Activated T-cell treated with anti-CD3 and anti-CD28 coated beads, Interleukin-2, amount 50 U/mL, for 72 hours (primary cell): ENCODE results near the gene NCR3LG1. TPM values are rescaled to one million over a fixed set of nuclear protein-coding genes. Genes with fewer than 3 reads are reported as not detected.

Source experiments
- ATAC-seq, 2 donors: fragments of 150-1000 bp; cut with Tn5 transposase; replicated peaks in 1 of 2; 2 replicates each; pipeline ENCODE4 v1.10.0; 2021; ENCODE audit warnings: moderate library complexity in 2 of 2, mild to moderate bottlenecking in 1 of 2
- DNase-seq, 2 donors: peaks; one replicate each; pipeline ENCODE4 v3.0.0; 2021 to 2022; ENCODE audit warnings: mixed read lengths in 1 of 2
- H3K27ac Mint-ChIP-seq: one replicate; pipeline ENCODE4 v1.8.0; 2022; ENCODE audit warnings: mild to moderate bottlenecking, moderate library complexity, mixed read lengths
- H3K27me3 Mint-ChIP-seq: one replicate; pipeline ENCODE4 v1.8.0; 2022; ENCODE audit warnings: low read depth, mixed read lengths
- H3K36me3 Mint-ChIP-seq, 2 donors: one replicate each; pipeline ENCODE4 v1.8.0; 2022; ENCODE audit warnings: mixed read lengths in 2 of 2, mild to moderate bottlenecking in 1 of 2; ENCODE audit not compliant: insufficient read depth in 2 of 2
- H3K4me1 Mint-ChIP-seq: one replicate; pipeline ENCODE4 v1.8.0; 2022; ENCODE audit warnings: low read depth, mixed read lengths
- H3K4me3 Mint-ChIP-seq, 2 donors: one replicate each; pipeline ENCODE4 v1.8.0; 2022; ENCODE audit warnings: mild to moderate bottlenecking in 2 of 2, mixed read lengths in 2 of 2, moderate library complexity in 2 of 2
- H3K9me3 Mint-ChIP-seq, 2 donors: one replicate each; pipeline ENCODE4 v1.8.0; 2022; ENCODE audit warnings: mixed read lengths in 2 of 2
- total RNA-seq, 2 donors: library from RNA; stranded (reverse); gene quantifications; one replicate each; pipeline ENCODE4 v1.2.3, GENCODE V29; 2022

The NCR3LG1 gene
- total RNA-seq, 2 donors from 2014 or later: 1.3 to 1.5 TPM

DNA sequence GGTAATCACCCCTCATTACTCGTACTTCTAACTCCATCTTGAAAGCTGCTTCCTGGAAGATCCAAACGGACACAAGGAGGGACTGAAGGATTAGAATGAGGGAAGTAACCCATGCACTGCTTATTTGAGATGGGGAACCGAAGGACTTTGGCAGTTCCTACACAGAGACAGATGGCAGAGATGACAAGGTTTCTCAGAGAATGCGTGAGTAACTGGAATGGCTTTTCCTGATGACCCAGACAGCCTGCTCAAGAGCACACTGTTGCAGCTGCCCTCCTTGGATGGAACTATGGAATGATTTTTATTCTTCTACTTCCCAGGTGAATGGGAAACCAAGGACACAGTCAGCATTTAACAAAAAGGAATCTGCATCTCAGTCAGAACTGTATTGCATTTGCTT, 29.6 kb downstream of the NCR3LG1 start:
- Mint-ChIP-seq H3K27me3 (no peaks in the 10 kb centered on the region), H3K27ac (no peak overlapping the region), H3K4me3 (no peak overlapping the region), H3K9me3 (no peaks in the 10 kb centered on the region), H3K36me3 (peaks cover 0 to 2% of the 10 kb centered on the region in 2 donors), H3K4me1 (no peaks in the 10 kb centered on the region)
- ATAC-seq (no peak), DNase-seq (no peak)

DNA sequence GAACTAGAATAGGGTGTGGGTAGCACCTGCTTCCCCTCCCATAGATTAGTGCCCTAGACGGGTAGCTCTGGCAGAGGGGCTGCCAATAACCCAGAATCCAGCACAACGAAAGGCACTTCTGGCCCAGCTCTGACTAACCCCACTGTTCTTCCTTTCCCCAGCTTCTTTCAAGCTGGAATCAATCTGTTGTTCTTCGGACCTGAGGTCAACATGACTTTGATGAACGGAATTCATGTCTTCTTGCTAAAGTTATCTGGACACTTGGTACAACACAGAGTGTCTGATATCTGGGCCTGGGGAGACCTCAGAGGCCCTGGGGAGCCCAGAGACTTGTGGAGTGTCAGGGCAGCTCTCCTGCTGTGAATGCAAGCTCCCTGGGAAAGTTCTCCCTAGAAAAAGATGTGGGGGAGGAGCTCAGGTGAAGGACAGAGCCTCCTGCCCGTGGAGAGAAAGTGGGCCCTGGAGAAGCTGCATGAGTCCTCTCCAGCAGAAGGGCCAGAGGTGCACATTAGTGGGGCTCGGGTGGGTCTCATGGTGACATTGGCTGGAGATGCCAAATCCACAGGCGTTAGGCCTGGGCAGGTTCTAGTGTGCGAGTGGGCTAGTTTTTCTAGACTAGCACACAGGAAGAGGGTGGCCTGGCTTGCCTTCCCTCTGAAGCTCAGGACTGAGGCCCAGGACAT, 30.6 kb downstream of the NCR3LG1 start:
- Mint-ChIP-seq H3K9me3 (no peaks in the 10 kb centered on the region), H3K27ac (no peak overlapping the region), H3K27me3 (peaks cover 2% of the 10 kb centered on the region), H3K4me3 (no peak overlapping the region), H3K36me3 (peaks cover 0 to 2% of the 10 kb centered on the region in 2 donors), H3K4me1 (no peaks in the 10 kb centered on the region)
- DNase-seq (no peak), ATAC-seq (no peak)

DNA sequence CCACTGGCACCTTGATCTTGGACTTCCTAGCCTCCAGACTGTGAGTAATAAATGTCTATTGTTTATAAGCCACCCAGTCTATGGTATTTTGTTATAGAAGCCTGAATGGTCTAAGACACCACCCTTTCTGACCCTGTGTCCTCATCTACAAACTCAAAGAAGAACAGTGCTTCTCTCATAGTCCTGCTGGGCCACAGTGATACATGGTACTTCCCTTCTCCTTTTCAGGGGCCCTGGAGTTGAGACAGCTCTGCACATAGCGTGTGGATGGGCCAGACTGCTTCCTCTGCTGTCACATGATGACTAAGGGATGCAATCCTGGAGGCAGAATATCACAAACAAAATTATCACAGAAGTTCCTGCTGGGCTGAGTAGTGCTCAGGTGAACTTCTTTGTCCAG, 31.9 kb downstream of the NCR3LG1 start:
- no peak for ATAC-seq
- H3K27ac Mint-ChIP-seq: no peak overlapping the region
- H3K4me1 Mint-ChIP-seq: no peaks in the 10 kb centered on the region
- H3K4me3 Mint-ChIP-seq: no peak overlapping the region
- no peak for DNase-seq
- no peaks in the 10 kb centered on the region for H3K9me3 Mint-ChIP-seq
- peaks cover 9% of the 10 kb centered on the region for H3K27me3 Mint-ChIP-seq
- H3K36me3 Mint-ChIP-seq: peaks cover 0 to under 1% of the 10 kb centered on the region in 2 donors

DNA sequence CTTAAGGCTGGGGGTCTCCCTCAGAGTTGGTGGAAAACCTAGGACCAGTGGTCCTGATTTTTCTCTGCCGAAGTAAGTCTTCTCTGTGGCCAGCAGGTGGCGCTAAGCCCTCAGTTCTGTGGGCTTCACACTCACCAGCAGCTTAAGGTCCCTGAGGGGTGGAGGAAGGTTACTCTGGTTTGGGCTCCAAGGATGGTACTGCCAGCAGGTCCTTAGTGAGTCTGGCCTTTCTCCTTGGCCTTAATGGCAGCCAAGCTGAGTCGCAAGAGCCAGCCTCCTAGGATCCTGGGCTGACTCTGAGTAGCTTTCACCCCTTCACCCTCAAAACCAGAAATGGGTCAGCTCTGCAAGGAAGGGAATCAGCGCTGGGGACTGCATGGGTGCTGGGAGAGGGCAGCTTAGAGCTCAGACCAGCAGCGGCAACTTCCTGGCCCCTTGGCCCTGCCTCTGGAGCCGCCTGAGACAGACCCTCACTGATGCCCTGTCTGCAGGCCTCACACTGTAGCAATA, 32.5 kb downstream of the NCR3LG1 start:
- Mint-ChIP-seq H3K4me1 (no peaks in the 10 kb centered on the region), H3K36me3 (no peaks in the 10 kb centered on the region), H3K27me3 (peaks cover 9% of the 10 kb centered on the region), H3K9me3 (no peaks in the 10 kb centered on the region), H3K27ac (no peak overlapping the region), H3K4me3 (no peak overlapping the region)
- DNase-seq (peak; percentile 74 to 79), ATAC-seq (peak; percentile 53 to 60)

DNA sequence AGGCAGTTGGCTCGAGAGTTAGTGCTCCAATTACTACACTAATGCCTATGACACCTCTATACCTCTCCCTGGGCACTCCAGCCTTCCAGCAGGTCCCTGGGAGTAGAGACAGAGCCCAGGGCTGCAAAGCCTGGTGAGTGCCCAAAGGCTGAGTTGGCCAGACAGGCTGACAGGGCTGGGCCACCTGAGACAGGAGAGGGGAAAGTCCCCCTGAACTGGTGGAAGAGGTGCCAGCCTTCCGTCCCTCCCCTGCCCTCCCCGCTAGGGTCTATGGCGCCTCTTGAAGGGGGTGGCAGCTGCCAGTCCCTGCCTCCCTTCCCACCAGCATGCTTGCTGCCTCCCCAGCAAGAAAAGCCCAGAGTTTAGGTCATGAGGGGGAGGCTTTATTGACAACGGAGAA, 33.9 kb downstream of the NCR3LG1 start:
- no peak overlapping the region for H3K4me3 Mint-ChIP-seq
- H3K4me1 Mint-ChIP-seq: no peaks in the 10 kb centered on the region
- no peaks in the 10 kb centered on the region for H3K36me3 Mint-ChIP-seq
- no peak overlapping the region for H3K27ac Mint-ChIP-seq
- peaks cover 9% of the 10 kb centered on the region for H3K27me3 Mint-ChIP-seq
- ATAC-seq: no peak
- DNase-seq: no peak
- no peaks in the 10 kb centered on the region for H3K9me3 Mint-ChIP-seq

DNA sequence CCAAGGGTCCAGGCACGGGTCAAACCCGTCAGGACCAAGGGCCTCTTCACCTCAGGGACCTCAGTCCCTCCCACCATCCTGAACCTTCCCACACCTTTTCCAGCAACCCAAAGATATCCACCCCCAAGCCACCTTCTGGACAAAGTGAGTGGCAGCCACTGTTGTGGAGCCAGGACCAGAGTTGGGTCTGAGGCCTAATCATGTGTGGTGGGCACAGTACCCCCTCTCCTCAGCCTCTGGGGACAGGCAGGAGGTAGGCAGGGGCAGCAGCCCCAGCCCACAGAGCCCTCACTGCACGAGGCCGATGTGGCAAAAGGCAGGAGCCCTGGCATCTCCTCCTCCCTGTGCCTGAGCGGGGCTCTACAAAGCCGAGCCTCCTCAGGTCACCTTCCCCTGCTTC, 34.3 kb downstream of the NCR3LG1 start:
- Mint-ChIP-seq H3K9me3 (no peaks in the 10 kb centered on the region), H3K4me3 (no peak overlapping the region), H3K27ac (no peak overlapping the region), H3K4me1 (no peaks in the 10 kb centered on the region), H3K36me3 (no peaks in the 10 kb centered on the region), H3K27me3 (peaks cover 11% of the 10 kb centered on the region)
- no peak for DNase-seq
- no peak for ATAC-seq

DNA sequence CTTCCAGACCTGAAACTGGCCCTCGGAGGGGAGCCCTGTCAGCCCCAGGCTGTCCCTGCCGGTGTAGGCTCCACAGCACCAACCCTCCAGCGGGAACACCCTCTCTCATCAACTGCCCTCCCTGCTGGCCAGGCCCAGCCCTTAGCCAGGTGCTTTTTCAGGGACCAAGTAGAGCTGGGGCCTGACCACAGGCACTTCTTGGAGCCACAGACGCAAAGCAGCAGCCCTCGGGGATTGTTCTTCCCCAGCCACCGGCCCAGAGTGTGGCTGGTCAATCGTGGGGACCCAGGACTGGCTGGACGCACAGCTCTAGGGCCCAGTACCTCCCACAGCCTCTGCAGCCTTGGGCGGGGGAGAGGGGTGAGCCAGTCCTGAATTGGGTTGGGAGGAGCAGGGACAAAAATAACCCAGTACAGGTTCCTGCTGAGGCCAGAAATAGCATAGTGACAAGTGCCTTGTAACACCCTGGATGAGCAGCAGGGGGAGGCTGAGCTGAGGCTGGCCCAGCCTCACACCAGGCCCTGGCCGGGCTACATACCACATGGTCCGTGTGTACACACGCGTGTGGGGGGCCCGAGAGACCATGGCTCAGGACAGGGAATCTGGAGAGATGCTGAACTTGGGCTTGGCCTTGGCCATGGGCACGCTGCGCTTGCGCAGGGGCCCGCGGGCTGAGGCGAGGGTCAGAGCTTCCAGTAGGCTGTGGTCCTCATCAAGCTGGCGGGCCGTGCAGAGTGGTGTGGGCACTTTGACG, 34.9 kb downstream of the NCR3LG1 start:
- ATAC-seq: peak; percentile 46 to 56
- Mint-ChIP-seq H3K4me1 (no peaks in the 10 kb centered on the region), H3K9me3 (no peaks in the 10 kb centered on the region), H3K27ac (no peak overlapping the region), H3K36me3 (no peaks in the 10 kb centered on the region), H3K27me3 (peaks cover 17% of the 10 kb centered on the region), H3K4me3 (no peak overlapping the region)
- DNase-seq: peak; percentile 49 to 63

DNA sequence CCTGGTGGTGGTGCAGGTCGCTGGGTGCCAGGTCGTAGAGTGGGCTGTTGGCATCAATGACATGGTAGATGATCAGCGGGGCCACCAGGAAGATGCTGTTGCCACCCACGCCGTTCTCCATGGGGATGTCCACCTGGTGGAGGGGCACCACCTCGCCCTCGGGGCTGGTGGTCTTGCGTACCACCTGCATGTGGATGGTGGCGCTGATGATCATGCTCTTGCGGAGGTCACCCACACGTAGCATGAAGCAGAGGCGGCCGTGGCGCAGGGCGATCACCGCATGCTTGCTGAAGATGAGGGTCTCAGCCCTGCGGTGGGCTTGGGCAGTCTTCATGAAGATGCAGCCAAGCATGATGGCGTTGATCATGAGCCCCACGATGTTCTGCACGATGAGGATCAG, 35.7 kb downstream of the NCR3LG1 start:
- Mint-ChIP-seq H3K36me3 (no peaks in the 10 kb centered on the region), H3K27me3 (peaks cover 20% of the 10 kb centered on the region), H3K4me1 (no peaks in the 10 kb centered on the region), H3K9me3 (no peaks in the 10 kb centered on the region), H3K27ac (no peak overlapping the region), H3K4me3 (peak overlapping the region in 1 of 2 donors; percentile 17)
- no peak for DNase-seq
- no peak for ATAC-seq

DNA sequence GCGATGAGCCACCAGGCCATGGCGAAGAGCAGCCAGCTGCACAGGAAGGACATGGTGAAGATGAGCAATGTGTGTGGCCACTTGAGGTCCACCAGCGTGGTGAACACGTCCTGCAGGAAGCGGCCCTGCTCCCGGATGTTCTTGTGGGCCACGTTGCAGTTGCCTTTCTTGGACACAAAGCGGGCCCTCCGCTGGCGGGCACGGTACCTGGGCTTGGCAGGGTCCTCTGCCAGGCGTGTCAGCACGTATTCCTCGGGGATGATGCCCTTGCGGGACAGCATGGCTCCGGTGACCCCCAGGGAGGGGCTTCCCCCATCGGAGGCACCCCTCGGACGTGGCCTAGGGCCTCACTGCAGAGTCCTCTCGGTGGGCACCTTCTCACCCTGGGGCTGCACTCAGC, 36.2 kb downstream of the NCR3LG1 start:
- DNase-seq (no peak), ATAC-seq (no peak)
- peak overlapping the region in 1 of 2 donors; percentile 84 for H3K4me3 Mint-ChIP-seq
- H3K27ac Mint-ChIP-seq: no peak overlapping the region
- no peaks in the 10 kb centered on the region for H3K9me3 Mint-ChIP-seq
- no peaks in the 10 kb centered on the region for H3K36me3 Mint-ChIP-seq
- H3K4me1 Mint-ChIP-seq: no peaks in the 10 kb centered on the region
- peaks cover 20% of the 10 kb centered on the region for H3K27me3 Mint-ChIP-seq

DNA sequence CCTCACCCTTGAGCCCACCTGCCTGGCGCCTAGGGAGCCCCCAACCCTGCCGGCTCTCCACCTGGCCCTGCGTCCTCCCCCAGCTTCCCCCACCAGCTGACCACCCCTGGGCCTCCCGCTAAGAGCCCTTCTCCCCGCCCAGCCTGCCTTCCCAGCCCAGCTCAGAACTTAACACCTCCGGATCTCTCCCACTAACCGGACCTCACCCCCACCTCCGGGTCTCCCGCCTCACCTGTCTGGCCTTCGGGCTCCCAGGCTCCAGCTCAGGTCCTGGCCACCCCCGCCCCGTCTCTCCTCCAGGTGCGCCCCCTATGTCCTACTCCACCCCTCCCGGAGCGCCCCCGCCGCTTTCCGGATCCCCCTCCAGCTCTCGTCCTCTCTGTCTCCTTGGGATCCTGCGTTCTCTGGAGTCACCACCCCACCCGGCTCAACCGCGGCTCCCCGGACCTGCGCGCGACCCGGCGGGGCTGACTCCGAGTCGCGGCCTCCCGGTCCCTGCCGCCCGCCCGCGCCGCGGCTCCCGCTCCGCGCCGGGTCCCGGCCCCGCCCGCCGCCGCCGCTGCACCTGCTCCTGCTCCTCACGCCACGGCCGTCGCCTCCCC, 37.1 kb downstream of the NCR3LG1 start, which contains the start of gene KCNJ11:
Gene KCNJ11, minus strand, starts transcription at position 51 of the 602 bp plus-strand sequence. CDS start 568 bp downstream, outside the sequence.
- Mint-ChIP-seq H3K27ac (no peak within 1 kb of the TSS), H3K36me3 (no peaks in the 10 kb centered on the region), H3K4me3 (peak within 1 kb of the TSS; percentile 76 to 84), H3K4me1 (no peaks in the 10 kb centered on the region), H3K27me3 (peaks cover 20% of the 10 kb centered on the region), H3K9me3 (no peaks in the 10 kb centered on the region)
- DNase-seq (peak in 1 of 2 donors; percentile 21), ATAC-seq (peak; percentile 71 to 75)

DNA sequence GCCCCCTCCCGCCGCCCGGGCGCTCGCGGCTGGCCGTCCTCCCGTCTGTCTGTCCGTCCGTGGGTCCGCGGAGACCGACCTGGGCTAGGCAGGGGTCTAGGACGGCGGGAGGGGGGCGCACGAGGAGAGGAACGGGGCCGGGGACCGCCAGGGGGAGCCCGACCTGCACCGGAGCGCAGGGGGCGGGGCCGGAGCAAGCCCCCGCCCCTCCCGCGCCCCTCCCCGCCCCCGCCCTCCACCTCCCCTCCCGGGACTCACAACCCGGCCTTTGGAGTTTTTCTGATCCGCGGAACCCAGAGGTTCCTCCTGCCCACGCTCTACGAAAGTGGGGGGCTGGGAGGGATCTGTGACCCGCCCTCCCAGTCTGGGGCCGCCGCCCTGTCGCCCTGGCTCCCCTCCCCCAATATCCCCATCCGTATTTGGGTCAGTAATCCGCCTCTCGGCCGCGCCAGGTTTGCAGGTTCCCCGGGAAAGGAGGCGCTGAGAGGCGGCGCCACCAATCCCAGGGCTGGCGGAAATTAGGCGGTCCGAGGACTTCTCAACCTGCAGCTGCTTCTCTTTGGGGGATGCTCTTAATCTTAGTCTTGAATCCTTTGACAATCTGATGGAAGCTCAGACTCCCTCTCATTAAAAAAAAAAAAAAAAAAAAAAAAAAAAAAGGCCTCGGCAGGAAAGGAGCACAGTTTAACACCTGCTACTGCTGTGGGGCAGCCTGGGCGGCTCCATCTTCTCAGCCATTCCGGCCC, 37.8 kb downstream of the NCR3LG1 start:
- Mint-ChIP-seq H3K4me1 (no peaks in the 10 kb centered on the region), H3K36me3 (no peaks in the 10 kb centered on the region), H3K27ac (no peak overlapping the region), H3K4me3 (peak overlapping the region; percentile 76 to 84), H3K27me3 (peaks cover 20% of the 10 kb centered on the region), H3K9me3 (no peaks in the 10 kb centered on the region)
- peak; percentile 81 to 82 for DNase-seq
- peak; percentile 82 to 83 for ATAC-seq

DNA sequence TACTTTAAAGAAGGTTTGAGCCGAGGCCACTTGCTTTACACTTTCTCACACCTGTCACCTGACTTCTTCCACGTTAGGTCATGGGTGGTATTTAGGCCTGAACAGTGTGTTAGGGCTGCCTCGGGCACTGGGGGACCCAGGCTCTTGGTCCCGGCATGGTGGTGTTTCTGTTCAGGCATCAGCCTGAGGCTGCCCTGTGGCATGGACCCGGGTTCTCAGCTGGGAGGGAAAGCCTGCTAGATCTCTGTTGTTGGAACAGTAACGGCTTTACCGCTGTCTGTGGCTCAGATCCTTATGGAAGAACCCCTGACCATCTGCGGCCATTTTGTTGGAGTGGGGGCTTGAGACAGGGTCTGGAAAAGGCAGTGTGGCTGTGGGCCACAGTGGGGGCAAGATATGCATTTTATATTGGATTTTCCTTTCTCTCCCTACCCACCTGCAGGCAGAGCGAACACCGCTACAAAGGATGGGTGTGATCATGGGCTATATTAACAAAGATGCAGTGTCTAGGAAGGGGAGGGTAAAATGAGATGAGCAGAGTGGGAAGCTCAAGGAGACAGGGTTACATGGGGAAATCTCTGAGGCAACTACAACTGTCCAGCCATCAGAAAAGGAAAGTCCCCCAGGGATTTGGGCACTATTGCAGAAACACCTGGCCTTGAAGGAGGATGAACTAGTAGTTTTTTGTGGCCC, 38.5 kb downstream of the NCR3LG1 start:
- H3K36me3 Mint-ChIP-seq: no peaks in the 10 kb centered on the region
- peaks cover 20% of the 10 kb centered on the region for H3K27me3 Mint-ChIP-seq
- no peaks in the 10 kb centered on the region for H3K9me3 Mint-ChIP-seq
- H3K4me3 Mint-ChIP-seq: peak overlapping the region; percentile 57 to 76
- ATAC-seq: no peak
- no peak for DNase-seq
- no peaks in the 10 kb centered on the region for H3K4me1 Mint-ChIP-seq
- no peak overlapping the region for H3K27ac Mint-ChIP-seq
